ENCODE measurements around the gene ACTR1B. TPM values are rescaled to one million over a fixed set of nuclear protein-coding genes. Genes with fewer than 3 reads are reported as not detected.

ACTR1B gene
- total and polyA plus RNA-seq, 2 experiments from 2014 or later: 18.1 to 56.3 TPM

GRCh38 chr2:97663626-97663961 is 250 bp downstream of the ACTR1B start:
- no peak for TF ChIP-seq EZH2 (IDR thresholded peaks at IDR 0.05; ENCODE audit: borderline replicate concordance)
- TF ChIP-seq CTCF (IDR thresholded peaks at IDR 0.05; ENCODE audit: poor library complexity): no peak
- TF ChIP-seq EZH2phosphoT487 (IDR thresholded peaks at IDR 0.05; ENCODE audit: low read depth, severe bottlenecking, unreplicated experiment): no peak
- H3K4me1 ChIP-seq (ENCODE audit: insufficient read depth): peaks cover 11% of the 10 kb centered on the region
- peak overlapping the region; percentile 97 for H3K4me3 ChIP-seq
- no peaks in the 10 kb centered on the region for H3K27me3 ChIP-seq
- no peaks in the 10 kb centered on the region for H3K9me2 ChIP-seq (replicated peaks; ENCODE audit: insufficient read depth)
- H3K27ac ChIP-seq: peak overlapping the region; percentile 98
- no peak for DNase-seq (ENCODE audit: low spot score)
- H4K20me1 ChIP-seq (ENCODE audit: insufficient read depth, poor library complexity, severe bottlenecking): peaks cover 7% of the 10 kb centered on the region
- peaks cover 26% of the 10 kb centered on the region for H3K79me2 ChIP-seq
- no peaks in the 10 kb centered on the region for H3K36me3 ChIP-seq (replicated peaks; ENCODE audit: insufficient read depth, low read depth)
- H2AFZ ChIP-seq: peak overlapping the region; percentile 73
- no peaks in the 10 kb centered on the region for H3K9me3 ChIP-seq (ENCODE audit: low read depth)
- peak overlapping the region; percentile 97 for H3K4me2 ChIP-seq
- no CpG with 5 or more reads among the region's 46 CpGs for WGBS (ENCODE audit: low lambda C conversion rate, missing lambda C conversion rate)

- Histone ChIP-seq H3K9me2 (replicated peaks; ENCODE audit: insufficient read depth) (no peaks in the 10 kb centered on the region), H3K27me3 (no peaks in the 10 kb centered on the region), H3K9me3 (ENCODE audit: low read depth) (no peaks in the 10 kb centered on the region), H3K36me3 (replicated peaks; ENCODE audit: insufficient read depth, low read depth) (no peaks in the 10 kb centered on the region), H4K20me1 (ENCODE audit: insufficient read depth, poor library complexity, severe bottlenecking) (peaks cover 7% of the 10 kb centered on the region), H3K4me1 (ENCODE audit: insufficient read depth) (peaks cover 11% of the 10 kb centered on the region), H3K4me2 (peak overlapping the region; percentile 97), H3K79me2 (peaks cover 26% of the 10 kb centered on the region), H3K4me3 (peak overlapping the region; percentile 97), H3K27ac (peak overlapping the region; percentile 98), H2AFZ (peak overlapping the region; percentile 73)
- under 1% methylated on average over 22 of the region's 24 CpGs for WGBS (ENCODE audit: low lambda C conversion rate, missing lambda C conversion rate)
- TF ChIP-seq EZH2phosphoT487 (IDR thresholded peaks at IDR 0.05; ENCODE audit: low read depth, severe bottlenecking, unreplicated experiment) (no peak), CTCF (IDR thresholded peaks at IDR 0.05; ENCODE audit: poor library complexity) (no peak), EZH2 (IDR thresholded peaks at IDR 0.05; ENCODE audit: borderline replicate concordance) (no peak)
- peak; percentile 87 for DNase-seq (ENCODE audit: low spot score)
Observed at GRCh38 chr2:97662895-97663625, 784 bp downstream of the ACTR1B start.

GRCh38 chr2:97662386-97662894 is 1.4 kb downstream of the ACTR1B start:
- Histone ChIP-seq H3K4me1 (ENCODE audit: insufficient read depth) (peaks cover 11% of the 10 kb centered on the region), H3K9me3 (ENCODE audit: low read depth) (no peaks in the 10 kb centered on the region), H2AFZ (no peak overlapping the region), H3K27me3 (no peaks in the 10 kb centered on the region), H3K4me2 (peak overlapping the region; percentile 97), H3K9me2 (replicated peaks; ENCODE audit: insufficient read depth) (no peaks in the 10 kb centered on the region), H3K36me3 (replicated peaks; ENCODE audit: insufficient read depth, low read depth) (no peaks in the 10 kb centered on the region), H4K20me1 (ENCODE audit: insufficient read depth, poor library complexity, severe bottlenecking) (peaks cover 7% of the 10 kb centered on the region), H3K27ac (peak overlapping the region; percentile 98), H3K79me2 (peaks cover 26% of the 10 kb centered on the region), H3K4me3 (peak overlapping the region; percentile 97)
- TF ChIP-seq EZH2phosphoT487 (IDR thresholded peaks at IDR 0.05; ENCODE audit: low read depth, severe bottlenecking, unreplicated experiment) (no peak), CTCF (IDR thresholded peaks at IDR 0.05; ENCODE audit: poor library complexity) (no peak), EZH2 (IDR thresholded peaks at IDR 0.05; ENCODE audit: borderline replicate concordance) (no peak)
- DNase-seq (ENCODE audit: low spot score): no peak
- WGBS (ENCODE audit: low lambda C conversion rate, missing lambda C conversion rate): 28% methylated on average over 12 of the region's 12 CpGs

All from hepatocyte (in vitro differentiated cells).